ENCODE results near the gene MTSS2. TPM values are rescaled to one million over a fixed set of nuclear protein-coding genes. Genes with fewer than 3 reads are reported as not detected.

MTSS2 gene
- total and polyA plus RNA-seq, 2 experiments from 2014 or later: 1.6 to 19.6 TPM

DNA sequence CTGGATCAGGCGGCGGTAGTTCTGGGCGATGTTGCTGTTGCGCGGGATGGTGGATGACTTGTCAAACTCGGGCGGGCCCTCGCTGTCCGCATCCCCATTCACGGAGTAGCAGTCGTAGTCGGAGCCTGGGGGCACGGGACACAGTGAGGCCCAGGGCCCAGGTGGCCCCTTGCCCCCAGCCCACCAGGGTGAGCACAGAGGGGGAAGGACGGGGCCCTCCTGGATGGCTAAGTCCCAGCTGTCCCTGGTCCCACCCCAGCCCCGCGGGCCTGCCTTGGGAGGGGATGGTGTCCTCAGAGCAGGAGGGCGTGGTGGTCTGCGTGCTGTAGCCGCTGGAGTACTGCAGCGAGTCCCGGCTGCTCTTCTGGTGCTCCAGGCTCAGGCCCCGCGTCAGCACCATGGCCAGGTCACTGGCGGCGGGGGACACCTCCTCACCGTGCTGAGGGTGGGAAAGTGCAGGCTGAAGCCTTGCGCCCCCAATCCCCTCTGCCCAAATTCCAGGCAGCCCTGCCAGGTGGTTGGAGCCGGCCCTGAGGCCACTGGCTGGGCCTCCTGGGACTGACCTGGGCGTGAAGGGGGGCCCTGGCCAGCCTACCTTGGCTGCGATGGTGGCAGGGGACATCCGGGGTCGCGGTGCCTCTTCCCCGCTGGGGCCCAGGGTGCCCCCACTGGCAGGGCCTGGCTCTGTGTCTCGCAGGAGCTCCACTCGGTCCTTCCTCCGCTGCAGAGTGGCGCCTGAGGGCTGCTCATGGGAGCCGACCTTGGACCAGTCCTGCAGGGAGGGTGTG is 21.3 kb downstream of the MTSS2 start:
- Histone ChIP-seq H3K27me3 (ENCODE audit: insufficient read depth) (no peaks in the 10 kb centered on the region), H3K36me3 (ENCODE audit: insufficient read depth) (no peaks in the 10 kb centered on the region; the same call in 1 of the 2 replicates), H3K79me2 (replicated peaks; ENCODE audit: insufficient read depth) (no peaks in the 10 kb centered on the region), H4K20me1 (replicated peaks; ENCODE audit: insufficient read depth) (no peaks in the 10 kb centered on the region; the same call in 1 of the 2 replicates), H3K4me1 (ENCODE audit: insufficient read depth) (peaks cover 10% of the 10 kb centered on the region), H3K4me2 (no peak overlapping the region), H3K4me3 (no peak overlapping the region), H3K27ac (ENCODE audit: low read depth) (no peak overlapping the region), H3F3A (replicated peaks; ENCODE audit: low read depth) (0 out of 2 replicates have a peak, but pooled peaks cover 8% of the 10 kb centered on the region), H3K9me2 (ENCODE audit: insufficient read depth) (no peaks in the 10 kb centered on the region), H2AFZ (no peak overlapping the region)
- TF ChIP-seq POLR2AphosphoS5 (IDR thresholded peaks at IDR 0.05; ENCODE audit: low read depth) (no peak), NANOG (IDR thresholded peaks at IDR 0.05; ENCODE audit: borderline replicate concordance) (no peak)
- TF ChIP-seq, protein P1, sequence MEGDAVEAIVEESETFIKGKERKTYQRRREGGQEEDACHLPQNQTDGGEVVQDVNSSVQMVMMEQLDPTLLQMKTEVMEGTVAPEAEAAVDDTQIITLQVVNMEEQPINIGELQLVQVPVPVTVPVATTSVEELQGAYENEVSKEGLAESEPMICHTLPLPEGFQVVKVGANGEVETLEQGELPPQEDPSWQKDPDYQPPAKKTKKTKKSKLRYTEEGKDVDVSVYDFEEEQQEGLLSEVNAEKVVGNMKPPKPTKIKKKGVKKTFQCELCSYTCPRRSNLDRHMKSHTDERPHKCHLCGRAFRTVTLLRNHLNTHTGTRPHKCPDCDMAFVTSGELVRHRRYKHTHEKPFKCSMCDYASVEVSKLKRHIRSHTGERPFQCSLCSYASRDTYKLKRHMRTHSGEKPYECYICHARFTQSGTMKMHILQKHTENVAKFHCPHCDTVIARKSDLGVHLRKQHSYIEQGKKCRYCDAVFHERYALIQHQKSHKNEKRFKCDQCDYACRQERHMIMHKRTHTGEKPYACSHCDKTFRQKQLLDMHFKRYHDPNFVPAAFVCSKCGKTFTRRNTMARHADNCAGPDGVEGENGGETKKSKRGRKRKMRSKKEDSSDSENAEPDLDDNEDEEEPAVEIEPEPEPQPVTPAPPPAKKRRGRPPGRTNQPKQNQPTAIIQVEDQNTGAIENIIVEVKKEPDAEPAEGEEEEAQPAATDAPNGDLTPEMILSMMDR (conservative IDR thresholded peaks at IDR 0.05; ENCODE audit: low read depth in 2 of 2): no peak
- TF ChIP-seq, protein P2, sequence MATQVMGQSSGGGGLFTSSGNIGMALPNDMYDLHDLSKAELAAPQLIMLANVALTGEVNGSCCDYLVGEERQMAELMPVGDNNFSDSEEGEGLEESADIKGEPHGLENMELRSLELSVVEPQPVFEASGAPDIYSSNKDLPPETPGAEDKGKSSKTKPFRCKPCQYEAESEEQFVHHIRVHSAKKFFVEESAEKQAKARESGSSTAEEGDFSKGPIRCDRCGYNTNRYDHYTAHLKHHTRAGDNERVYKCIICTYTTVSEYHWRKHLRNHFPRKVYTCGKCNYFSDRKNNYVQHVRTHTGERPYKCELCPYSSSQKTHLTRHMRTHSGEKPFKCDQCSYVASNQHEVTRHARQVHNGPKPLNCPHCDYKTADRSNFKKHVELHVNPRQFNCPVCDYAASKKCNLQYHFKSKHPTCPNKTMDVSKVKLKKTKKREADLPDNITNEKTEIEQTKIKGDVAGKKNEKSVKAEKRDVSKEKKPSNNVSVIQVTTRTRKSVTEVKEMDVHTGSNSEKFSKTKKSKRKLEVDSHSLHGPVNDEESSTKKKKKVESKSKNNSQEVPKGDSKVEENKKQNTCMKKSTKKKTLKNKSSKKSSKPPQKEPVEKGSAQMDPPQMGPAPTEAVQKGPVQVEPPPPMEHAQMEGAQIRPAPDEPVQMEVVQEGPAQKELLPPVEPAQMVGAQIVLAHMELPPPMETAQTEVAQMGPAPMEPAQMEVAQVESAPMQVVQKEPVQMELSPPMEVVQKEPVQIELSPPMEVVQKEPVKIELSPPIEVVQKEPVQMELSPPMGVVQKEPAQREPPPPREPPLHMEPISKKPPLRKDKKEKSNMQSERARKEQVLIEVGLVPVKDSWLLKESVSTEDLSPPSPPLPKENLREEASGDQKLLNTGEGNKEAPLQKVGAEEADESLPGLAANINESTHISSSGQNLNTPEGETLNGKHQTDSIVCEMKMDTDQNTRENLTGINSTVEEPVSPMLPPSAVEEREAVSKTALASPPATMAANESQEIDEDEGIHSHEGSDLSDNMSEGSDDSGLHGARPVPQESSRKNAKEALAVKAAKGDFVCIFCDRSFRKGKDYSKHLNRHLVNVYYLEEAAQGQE (IDR thresholded peaks at IDR 0.05; ENCODE audit: unreplicated experiment): peak; percentile 75
- Mint-ChIP-seq H3K4me1 (peaks cover 20% of the 10 kb centered on the region), H3K9me3 (peaks cover 12% of the 10 kb centered on the region; the same call in 2 of the 3 replicates), H3K4me3 (no peak overlapping the region), H3K27ac (no peak overlapping the region), H3K36me3 (ENCODE audit: low read depth) (peaks cover 38% of the 10 kb centered on the region), H3K27me3 (ENCODE audit: insufficient read depth, low read depth, poor library complexity) (peaks cover 5% of the 10 kb centered on the region)
- ATAC-seq (peak; percentile 36), DNase-seq (ENCODE audit: low spot score) (peak; percentile 50)

DNA sequence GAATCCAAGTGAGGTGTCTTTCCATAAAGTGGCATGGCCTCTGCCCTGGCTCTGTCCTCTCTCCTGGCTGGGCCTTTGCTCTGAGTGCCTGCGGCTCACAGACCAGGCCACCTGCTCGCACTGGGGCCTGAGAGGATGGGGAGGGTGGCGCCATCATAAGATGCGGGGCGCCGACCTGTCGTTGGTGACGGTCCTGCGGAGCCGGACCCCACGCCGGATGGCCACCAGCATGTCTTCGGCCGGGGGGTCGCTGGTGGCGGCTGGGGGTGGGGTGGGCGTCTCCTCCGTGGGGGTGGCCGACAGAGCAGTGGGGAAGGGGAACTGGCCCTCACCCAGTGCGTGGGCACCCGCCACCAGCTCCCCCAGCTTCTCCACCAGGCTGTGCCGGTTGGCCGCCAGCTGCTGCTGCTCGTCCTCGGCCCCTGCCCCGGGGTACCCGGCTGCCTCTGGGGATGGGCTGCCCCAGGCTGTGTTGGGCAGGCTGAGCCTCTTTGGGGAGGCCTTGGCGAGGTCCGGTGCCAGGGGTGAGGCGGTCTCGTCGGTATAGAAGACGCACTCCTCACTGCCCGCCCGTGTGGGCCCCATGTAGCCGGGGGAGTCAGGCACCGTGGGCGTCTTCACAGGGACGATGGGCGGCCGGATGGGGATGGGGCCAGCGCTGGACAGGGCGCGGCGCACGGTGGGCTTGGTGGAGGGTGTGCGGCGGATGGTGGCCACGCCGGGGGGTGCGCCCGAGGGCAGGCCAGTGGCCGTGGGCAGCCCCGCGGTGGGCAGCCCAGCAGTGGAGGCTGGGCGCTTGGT is 22.1 kb downstream of the MTSS2 start:
- ATAC-seq: no peak
- no peaks in the 10 kb centered on the region for H3K9me2 ChIP-seq (ENCODE audit: insufficient read depth)
- TF ChIP-seq EZH2 (IDR thresholded peaks at IDR 0.05; ENCODE audit: low read depth, unreplicated experiment): no peak
- TF ChIP-seq, protein P1 (conservative IDR thresholded peaks at IDR 0.05; ENCODE audit: low read depth in 2 of 2): no peak
- TF ChIP-seq JUNB (IDR thresholded peaks at IDR 0.05; ENCODE audit: unreplicated experiment): no peak
- no peak for TF ChIP-seq ETS1 (IDR thresholded peaks at IDR 0.05)
- TF ChIP-seq ZNF114 (CRISPR knock-in tag; IDR thresholded peaks at IDR 0.05): no peak
- TF ChIP-seq STAT1 (IDR thresholded peaks at IDR 0.05; ENCODE audit: unreplicated experiment): no peak

More for the DNA sequence above, 22.1 kb downstream of the MTSS2 start:
- H3K36me3 Mint-ChIP-seq (ENCODE audit: low read depth): peaks cover 30% of the 10 kb centered on the region
- Histone ChIP-seq H3K4me3 (no peak overlapping the region), H3K79me2 (replicated peaks; ENCODE audit: insufficient read depth) (no peaks in the 10 kb centered on the region), H3K4me1 (ENCODE audit: insufficient read depth) (peaks cover 10% of the 10 kb centered on the region), H3F3A (replicated peaks; ENCODE audit: low read depth) (0 out of 2 replicates have a peak, but pooled peaks cover 7% of the 10 kb centered on the region), H2AFZ (no peak overlapping the region), H3K27me3 (ENCODE audit: insufficient read depth) (no peaks in the 10 kb centered on the region), H4K20me1 (replicated peaks; ENCODE audit: insufficient read depth) (no peaks in the 10 kb centered on the region; the same call in 1 of the 2 replicates), H3K27ac (ENCODE audit: low read depth) (no peak overlapping the region), H3K36me3 (ENCODE audit: insufficient read depth) (no peaks in the 10 kb centered on the region; the same call in 1 of the 2 replicates), H3K4me2 (no peak overlapping the region)
- no peak for DNase-seq (ENCODE audit: low spot score)
- H3K27ac Mint-ChIP-seq: no peak overlapping the region
- H3K4me1 Mint-ChIP-seq: peaks cover 20% of the 10 kb centered on the region
- H3K4me3 Mint-ChIP-seq: no peak overlapping the region
- peaks cover 7% of the 10 kb centered on the region for H3K27me3 Mint-ChIP-seq (ENCODE audit: insufficient read depth, low read depth, poor library complexity)
- H3K9me3 Mint-ChIP-seq: peaks cover 5% of the 10 kb centered on the region; the same call in 2 of the 3 replicates

All from GM23338 (cell line).